IPS-NIHi7 (cell line): ENCODE results near the gene WNT4.
A peak's percentile ranks its signal among the peaks of the same experiment; 100 is the strongest.

Source experiments
- DNase-seq: peaks from one replicate; pipeline ENCODE4 v3.0.0; 2012; ENCODE audit warnings: mixed read lengths; ENCODE audit errors: extremely low spot score

The WNT4 gene

DNA sequence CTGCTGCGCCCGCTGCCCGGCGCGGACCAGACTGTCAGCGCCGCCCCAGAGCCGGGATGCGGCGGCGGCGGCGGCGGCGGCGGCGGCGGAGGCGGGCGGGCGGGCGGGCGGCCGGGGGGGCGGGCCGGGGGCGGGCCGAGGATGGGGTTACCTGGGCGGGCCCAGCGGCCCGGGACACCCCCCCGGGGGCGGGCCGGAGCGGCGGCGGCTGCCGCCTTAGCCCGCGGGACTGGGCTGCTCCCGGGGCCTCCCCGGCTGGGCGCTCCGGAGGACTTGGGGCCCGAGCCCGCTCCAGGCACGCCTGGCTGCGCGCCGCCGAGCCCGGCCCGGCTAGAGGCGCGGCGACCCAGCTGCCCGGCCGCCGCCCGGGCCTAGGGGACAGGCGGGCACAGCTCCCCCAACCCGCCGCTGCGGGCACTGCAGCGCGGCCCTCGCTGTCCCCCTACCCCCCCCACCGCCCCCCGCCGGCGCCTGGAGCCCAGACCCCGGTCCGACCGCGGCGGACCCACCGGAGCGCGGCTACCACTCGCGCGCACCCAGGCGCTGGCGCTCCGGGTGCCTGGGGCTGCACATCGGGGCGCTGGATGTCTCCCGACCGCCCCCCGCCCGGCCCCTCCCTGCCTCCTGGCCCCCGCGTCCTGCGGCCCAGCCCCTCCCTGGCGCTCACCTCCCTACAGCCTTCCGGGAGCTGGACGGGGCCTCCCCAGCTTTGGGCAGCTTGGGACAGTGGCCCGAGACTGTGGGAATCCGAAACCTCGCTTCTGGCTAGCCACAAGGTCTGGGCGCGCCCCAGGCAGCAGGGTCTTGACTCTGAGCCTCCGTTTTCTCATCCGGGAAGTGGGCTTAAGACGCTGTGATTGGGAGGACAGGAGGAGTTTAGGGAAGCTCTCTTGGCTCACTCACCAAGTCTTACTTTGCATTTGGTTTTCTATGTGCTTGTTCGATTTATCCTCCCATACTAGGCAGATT, at the start of gene WNT4:
TSS of gene WNT4 (minus strand) at position 33 of the 969 bp plus-strand sequence. CDS start 175 bp downstream, outside the sequence.
- peak; percentile 82 for DNase-seq

GRCh38 chr1:22190731-22191130, 47.8 kb upstream of the WNT4 start:
- no peak for DNase-seq

GRCh38 chr1:22190251-22190650, 47.4 kb upstream of the WNT4 start:
- no peak for DNase-seq

GRCh38 chr1:22189619-22190018, 46.7 kb upstream of the WNT4 start:
- no peak for DNase-seq

- DNase-seq: no peak
Measured at GRCh38 chr1:22188914-22189313, 46.0 kb upstream of the WNT4 start.

DNA sequence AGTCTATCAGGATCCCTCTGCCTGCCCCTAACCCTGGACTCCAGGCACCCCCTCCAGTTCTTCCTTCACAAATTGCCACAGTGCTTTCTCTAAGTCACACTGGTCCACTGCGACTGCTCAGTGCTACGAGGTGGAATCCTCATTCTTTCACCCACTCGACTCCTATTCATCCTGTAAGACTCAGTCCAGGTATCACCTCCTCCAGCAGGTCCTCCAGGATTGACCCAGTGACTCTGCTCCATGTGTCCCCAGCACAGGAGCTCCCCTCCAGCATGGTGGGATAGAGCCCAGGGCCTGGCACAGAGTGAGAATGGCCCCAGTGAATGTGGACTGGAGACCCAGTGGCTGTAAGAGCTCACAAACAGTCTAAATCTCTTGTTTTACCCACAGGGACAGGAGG, 45.5 kb upstream of the WNT4 start:
- no peak for DNase-seq

- DNase-seq: no peak
Measured at GRCh38 chr1:22186311-22186710, 43.4 kb upstream of the WNT4 start.

GRCh38 chr1:22184892-22185612, 42.2 kb upstream of the WNT4 start:
- peak; percentile 56 for DNase-seq

- DNase-seq: no peak
Measured at GRCh38 chr1:22184454-22184853, 41.6 kb upstream of the WNT4 start.

DNA sequence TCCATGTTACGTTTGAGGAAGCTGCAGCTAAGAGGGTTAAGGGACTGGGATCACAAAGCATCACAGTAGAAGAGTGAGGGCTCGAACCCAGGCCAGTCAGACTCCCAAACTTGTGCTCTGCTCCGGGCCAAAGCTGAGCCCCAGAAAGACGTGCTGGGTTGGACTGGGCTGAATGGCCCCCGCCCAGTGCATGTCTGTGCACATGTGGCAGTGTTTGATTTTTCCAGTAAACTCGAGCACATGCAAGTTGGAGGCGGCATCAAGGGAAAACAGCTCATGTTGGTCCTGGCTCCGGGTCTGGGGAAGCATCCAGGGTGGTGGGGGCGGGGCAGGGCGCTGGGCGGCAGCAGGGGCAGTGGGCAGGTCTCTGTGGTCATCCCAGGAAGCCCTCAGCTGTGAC, 39.8 kb upstream of the WNT4 start:
- no peak for DNase-seq

DNA sequence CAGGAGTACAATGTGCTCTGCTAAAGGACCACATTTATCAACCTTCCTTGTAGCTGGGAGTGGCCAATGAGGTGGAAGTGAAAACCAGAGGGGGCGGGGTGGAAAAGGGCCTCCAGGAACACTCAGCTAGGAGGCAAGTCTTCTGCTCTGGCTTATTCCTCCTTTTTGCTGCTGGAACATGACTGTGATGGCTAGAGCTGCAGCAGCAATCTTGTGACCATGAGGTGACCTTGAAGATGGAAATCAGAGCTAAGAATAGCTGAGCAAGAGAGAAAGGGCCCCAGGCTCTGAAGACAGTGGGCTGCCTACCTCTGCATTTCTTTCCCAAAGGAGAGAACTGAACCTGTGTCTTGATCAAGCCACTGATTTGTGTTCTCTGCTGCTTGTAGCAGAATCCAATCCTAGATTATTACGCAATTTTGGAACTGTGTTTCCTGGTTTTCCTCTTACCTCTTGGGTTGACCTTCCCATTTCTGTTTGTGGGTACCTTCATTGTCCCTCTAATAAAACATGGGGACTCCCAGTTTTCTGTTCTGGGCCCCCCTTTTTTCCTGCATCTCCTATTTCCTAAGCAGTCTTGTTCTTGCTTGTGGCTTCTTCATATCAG, 36.4 kb upstream of the WNT4 start:
- no peak for DNase-seq

DNA sequence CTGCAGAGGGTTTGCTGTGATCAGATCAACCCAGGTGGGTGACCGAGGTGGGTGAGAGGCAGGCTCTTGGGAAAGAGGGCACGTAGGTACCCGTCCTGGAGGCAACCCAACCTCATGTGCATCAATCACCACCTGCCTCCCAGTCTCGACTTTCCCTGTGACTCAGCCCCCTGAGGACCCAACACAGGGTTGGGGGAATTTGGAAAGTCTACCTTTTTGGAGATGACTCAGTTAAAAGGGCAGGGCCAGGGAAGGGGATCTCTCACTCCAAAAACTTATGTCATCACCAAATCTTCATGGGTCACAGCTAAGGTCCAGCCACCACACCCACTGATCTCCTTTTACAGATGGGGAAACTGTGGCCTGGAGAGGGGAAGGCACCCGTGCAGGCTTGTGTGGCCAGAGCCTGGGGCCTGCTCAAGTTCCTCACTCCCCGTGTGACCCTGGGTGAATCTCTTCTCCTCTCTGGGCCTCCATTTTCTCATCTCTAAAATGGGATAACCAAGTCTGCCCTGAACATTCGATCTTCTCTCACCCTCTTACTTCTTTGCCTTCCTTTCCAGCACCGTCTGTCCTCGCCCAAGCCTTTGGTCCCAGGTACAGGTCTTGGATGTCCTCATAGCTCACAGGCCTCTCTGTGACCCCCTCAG, 34.6 kb upstream of the WNT4 start:
- DNase-seq: no peak

DNA sequence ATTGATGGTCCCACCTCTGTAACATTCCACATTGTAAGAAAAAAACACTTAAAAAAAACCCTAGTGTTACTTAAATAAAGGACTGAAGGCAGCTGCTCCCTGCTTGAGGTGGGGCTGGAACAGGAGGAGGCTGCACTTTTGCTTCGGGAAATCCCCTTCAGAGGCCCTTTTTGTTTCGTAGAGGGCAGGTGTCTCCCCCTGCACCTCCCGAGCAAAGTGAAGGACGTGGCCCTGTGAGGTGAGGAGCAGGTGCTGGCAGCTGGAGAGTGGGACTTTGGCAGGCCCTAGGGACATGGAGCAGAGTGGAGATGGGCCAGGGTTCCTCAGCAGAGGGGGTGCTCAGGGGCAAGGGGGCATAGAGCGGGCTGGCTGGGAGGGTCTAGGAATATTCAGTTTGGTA, 33.4 kb upstream of the WNT4 start:
- DNase-seq: no peak

GRCh38 chr1:22174446-22175220, 31.7 kb upstream of the WNT4 start:
- DNase-seq: no peak

- DNase-seq: peak; percentile 72
Measured at GRCh38 chr1:22171951-22172715, 29.2 kb upstream of the WNT4 start.

DNA sequence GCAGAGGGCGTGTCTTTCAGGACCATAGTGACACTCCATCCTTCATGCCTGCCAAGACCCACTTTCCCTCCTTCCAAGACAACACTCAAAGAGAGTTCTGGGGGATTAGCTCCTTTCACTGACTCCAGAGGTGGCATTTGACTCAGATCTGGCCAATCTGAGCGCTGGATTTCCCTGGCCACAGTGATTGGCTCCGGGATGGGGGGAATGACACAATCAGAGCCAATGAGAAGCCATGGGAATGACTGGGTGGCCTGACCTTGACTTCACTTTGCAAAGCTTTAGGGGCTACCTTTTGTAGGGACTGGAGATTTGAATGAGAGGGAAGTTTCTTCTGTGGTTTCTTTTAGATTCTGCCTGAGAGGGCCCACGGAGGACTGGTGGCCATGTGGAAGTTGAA, 26.9 kb upstream of the WNT4 start:
- DNase-seq: no peak

GRCh38 chr1:22168412-22168973, 25.6 kb upstream of the WNT4 start:
- DNase-seq: no peak

- DNase-seq: no peak
Measured at GRCh38 chr1:22166439-22166838, 23.5 kb upstream of the WNT4 start.

- no peak for DNase-seq
Measured at GRCh38 chr1:22164841-22165808, 22.2 kb upstream of the WNT4 start.
